ENCODE results near the gene POU2AF3. TPM values are rescaled to one million over a fixed set of nuclear protein-coding genes. Genes with fewer than 3 reads are reported as not detected.

The POU2AF3 gene
- total RNA-seq, 2 experiments from 2014 or later = not detected

DNA sequence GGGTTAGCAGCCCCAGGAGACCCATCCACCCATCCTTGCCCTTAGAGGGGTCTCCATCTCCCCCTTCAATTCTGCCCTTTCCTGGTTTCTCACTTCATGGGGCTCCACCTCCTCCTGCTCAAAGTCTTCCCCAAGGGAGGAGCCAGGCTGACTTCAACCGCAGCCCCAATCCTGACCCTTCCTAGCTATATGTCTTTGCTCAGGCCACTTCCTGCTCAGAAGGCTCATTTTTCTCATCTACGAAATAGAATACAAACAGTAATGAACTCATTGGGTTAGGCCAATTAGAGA, 56.2 kb downstream of the POU2AF3 start:
- Mint-ChIP-seq H3K4me3 (no peak overlapping the region), H3K27me3 (peaks cover 10% of the 10 kb centered on the region), H3K36me3 (ENCODE audit: low read depth) (no peaks in the 10 kb centered on the region), H3K27ac (no peak overlapping the region), H3K9me3 (no peaks in the 10 kb centered on the region), H3K4me1 (no peaks in the 10 kb centered on the region)
- ChIA-PET CTCF (interaction anchor here (1.0 to 1.5 kb wide), 2 partner anchors 22 to 63 kb away, joined by 3 read pairs; no protein-coding TSS in a partner anchor), POLR2A (no interaction called here)
- DNase-seq = no peak

DNA sequence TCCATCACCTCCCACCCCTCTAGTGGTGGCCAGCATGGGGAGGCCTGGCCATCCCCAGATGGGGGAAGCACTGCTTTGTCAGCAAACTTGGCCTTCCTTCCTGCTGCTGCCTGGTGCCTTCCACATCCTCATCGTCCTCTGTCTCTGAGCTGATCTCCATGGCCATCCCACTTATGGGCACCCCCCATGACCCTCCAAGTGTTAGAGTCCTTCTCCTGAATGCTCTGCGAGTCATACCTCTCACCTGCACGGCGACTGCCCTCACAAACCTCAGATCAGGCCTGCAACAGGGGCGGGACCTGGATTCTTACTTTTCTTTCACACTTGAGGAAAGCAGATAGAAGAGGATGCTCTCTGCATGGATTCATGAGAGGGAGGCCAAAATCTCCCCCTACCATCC, 56.8 kb downstream of the POU2AF3 start:
- ChIA-PET POLR2A (no interaction called here), CTCF (interaction anchor here (0.9 to 1.5 kb wide), 3 partner anchors 9 to 62 kb away, joined by 3 read pairs; no protein-coding TSS in a partner anchor)
- H3K9me3 Mint-ChIP-seq = no peaks in the 10 kb centered on the region
- no peak for DNase-seq
- H3K36me3 Mint-ChIP-seq (ENCODE audit: low read depth) = no peaks in the 10 kb centered on the region
- no peak overlapping the region for H3K4me3 Mint-ChIP-seq
- peaks cover 6% of the 10 kb centered on the region for H3K27me3 Mint-ChIP-seq
- no peak overlapping the region for H3K27ac Mint-ChIP-seq
- no peaks in the 10 kb centered on the region for H3K4me1 Mint-ChIP-seq

DNA sequence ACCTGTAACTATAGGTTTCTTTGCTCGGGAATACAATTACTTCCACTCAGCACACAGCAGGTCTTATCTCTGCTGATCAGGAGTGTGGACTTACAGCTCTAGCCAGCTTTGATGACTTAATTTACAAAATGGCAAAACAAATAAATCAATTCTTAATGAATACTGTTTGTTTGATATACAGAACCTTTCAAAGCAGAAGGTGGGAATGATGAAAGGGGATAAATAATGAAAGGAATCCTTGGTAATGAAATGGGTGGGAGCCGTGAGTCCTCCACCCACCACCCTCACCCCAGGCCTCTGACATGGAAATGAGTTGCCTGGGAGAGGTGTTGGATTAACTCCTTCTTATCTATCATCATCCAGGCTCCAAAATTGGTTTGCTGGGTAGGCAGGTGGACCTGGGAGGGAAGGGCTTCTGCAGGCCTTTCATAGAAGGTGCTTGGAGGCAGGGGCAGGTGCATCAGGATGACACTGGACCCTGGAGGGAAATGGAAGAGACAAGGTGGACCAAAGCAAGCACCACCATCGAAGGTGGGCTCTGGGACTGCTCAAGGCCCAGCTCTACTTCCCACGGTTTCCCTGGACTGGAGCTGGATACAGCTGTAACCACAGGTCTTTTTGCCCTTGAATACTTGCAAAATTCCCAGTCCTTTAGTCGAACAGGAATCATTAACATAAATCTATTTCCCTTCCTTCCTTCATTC, 57.8 kb downstream of the POU2AF3 start:
- Mint-ChIP-seq H3K36me3 (ENCODE audit: low read depth) (no peaks in the 10 kb centered on the region), H3K4me1 (no peaks in the 10 kb centered on the region), H3K27me3 (peaks cover 3% of the 10 kb centered on the region), H3K27ac (no peak overlapping the region), H3K9me3 (no peaks in the 10 kb centered on the region), H3K4me3 (no peak overlapping the region)
- CTCF ChIA-PET = interaction anchor here (0.9 kb wide), 1 partner anchor 8 kb away, joined by 3 read pairs; no protein-coding TSS in a partner anchor
- POLR2A ChIA-PET = no interaction called here
- no peak for DNase-seq

DNA sequence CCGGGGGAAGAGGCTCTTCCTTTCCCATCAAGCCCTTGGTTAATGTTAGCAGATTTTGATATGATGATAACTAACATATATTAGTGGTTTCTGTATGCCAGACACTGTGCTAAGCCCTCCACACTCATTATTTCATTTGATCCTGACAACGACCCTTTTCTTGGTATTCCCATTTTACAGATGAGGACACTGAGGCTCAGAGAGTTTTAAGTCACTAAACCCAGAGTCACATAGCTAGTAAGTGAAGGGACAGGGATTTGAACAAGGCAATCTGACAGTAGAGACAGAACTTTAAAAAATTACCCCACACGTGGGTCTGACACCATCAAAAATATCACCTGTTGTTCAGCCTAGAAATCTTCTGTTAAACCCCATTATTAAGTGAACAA, 58.3 kb downstream of the POU2AF3 start:
- no peaks in the 10 kb centered on the region for H3K9me3 Mint-ChIP-seq
- DNase-seq = no peak
- no peak overlapping the region for H3K4me3 Mint-ChIP-seq
- ChIA-PET CTCF (no interaction called here), POLR2A (no interaction called here)
- H3K36me3 Mint-ChIP-seq (ENCODE audit: low read depth) = no peaks in the 10 kb centered on the region
- no peak overlapping the region for H3K27ac Mint-ChIP-seq
- H3K27me3 Mint-ChIP-seq = no peaks in the 10 kb centered on the region
- no peaks in the 10 kb centered on the region for H3K4me1 Mint-ChIP-seq

DNA sequence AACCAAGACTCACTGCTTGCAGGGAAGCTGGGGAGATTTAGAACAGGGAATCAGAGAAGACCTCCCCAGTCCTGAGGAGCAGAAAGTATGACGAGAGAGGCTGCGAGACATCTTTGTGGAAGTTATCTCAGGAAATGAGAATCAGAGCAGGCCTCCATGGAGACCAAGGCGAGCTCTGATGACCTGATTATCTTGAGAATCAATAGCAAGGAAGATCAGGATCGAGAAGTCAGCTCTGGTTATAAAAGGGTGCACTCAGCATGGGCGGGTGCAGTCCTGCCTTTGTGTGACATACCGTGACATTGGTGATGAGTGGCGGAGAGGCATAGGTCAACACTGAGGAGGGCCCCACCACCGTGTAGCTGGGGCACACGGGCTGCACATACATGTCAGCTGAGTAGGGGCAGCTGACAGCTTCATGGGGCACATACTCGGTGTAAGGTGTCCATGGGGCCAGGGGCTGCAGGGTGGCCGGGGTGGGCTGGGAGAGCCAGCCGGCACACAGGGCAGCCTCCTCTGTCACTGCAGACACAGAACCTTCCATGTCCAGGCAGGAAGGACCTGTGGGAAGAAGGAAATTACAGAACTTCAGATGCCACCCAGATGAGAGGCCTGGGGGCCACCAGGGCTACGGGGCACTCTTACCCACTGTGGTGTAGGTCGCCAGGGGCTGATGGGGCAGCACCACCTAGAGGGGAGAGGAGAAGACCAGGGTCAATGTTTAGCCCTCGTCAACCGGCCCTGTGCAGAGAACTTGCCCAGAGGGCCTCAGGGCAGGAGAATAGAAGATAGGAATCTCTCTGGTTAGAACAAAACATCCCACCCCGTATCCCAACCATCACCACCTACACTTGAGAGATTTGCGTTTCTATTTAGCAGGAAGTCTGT, 59.0 kb downstream of the POU2AF3 start:
- Mint-ChIP-seq H3K4me3 (no peak overlapping the region), H3K36me3 (ENCODE audit: low read depth) (no peaks in the 10 kb centered on the region), H3K9me3 (no peaks in the 10 kb centered on the region), H3K4me1 (no peaks in the 10 kb centered on the region), H3K27me3 (no peaks in the 10 kb centered on the region), H3K27ac (no peak overlapping the region)
- ChIA-PET CTCF (no interaction called here), POLR2A (no interaction called here)
- DNase-seq = no peak

Small RNA genes lying within 50 kb of the gene (microRNA-seq; reads per million reads assigned to microRNA genes)
- not detected for gene MIR4491 (ENCODE audit: borderline microRNAs expressed, borderline replicate concordance)

Other genes starting within 250 kb of the POU2AF3 start
- gene POU2AF2, start 52.8 kb upstream of the POU2AF3 start, total RNA-seq = not detected
- 1 to 10 TPM; 1.6 to 2.4 TPM for gene POU2AF1, start 80.7 kb downstream of the POU2AF3 start, total RNA-seq
- gene BTG4, start 213.8 kb downstream of the POU2AF3 start, total RNA-seq = not detected
- not detected for gene HOATZ, start 216.2 kb downstream of the POU2AF3 start, total RNA-seq
- under 1 TPM; 0.71 to 0.89 TPM for gene LAYN, start 242.2 kb downstream of the POU2AF3 start, total RNA-seq